Gastrocnemius medialis (tissue), 4 donors: Measurements from ENCODE around the gene CDC34. TPM values are rescaled to one million over a fixed set of nuclear protein-coding genes. Genes with fewer than 3 reads are reported as not detected.

Source experiments
- ATAC-seq, 2 donors: fragments of 150-250 bp; one replicate each; pipeline ENCODE4 v1.9.1; 2016
- DNase-seq, 2 donors: peaks; one replicate each; pipeline ENCODE4 v3.0.0-alpha.2; 2019
- H3K27ac ChIP-seq, 4 donors: fragments of 200-600 bp; sonication (generic); 1 replicate in 1 of 4; 2 replicates in 3 of 4; pipeline ENCODE4 v1.5.1; 2016 to 2018; ENCODE audit warnings: mild to moderate bottlenecking in 2 of 4, moderate library complexity in 1 of 4
- H3K27me3 ChIP-seq, 3 donors: fragments of 200-600 bp; sonication (generic) in 2 of 3; 1 replicate in 1 of 3; 2 replicates in 2 of 3; pipeline versions ENCODE4 v1.5.1 to v1.6.0; 2016 to 2019; ENCODE audit warnings: mild to moderate bottlenecking in 1 of 3, moderate library complexity in 1 of 3
- H3K36me3 ChIP-seq, 2 donors: fragments of 200-600 bp; sonication (generic) in 1 of 2; one replicate each; pipeline ENCODE4 v1.5.1; 2017 to 2018
- H3K4me1 ChIP-seq, 2 donors: fragments of 200-600 bp; sonication (generic) in 1 of 2; one replicate each; pipeline ENCODE4 v1.5.1; 2016 to 2017; ENCODE audit warnings: mild to moderate bottlenecking in 2 of 2
- H3K4me3 ChIP-seq, 4 donors: fragments of 200-600 bp; sonication (generic) in 3 of 4; 1 replicate in 1 of 4; 2 replicates in 3 of 4; pipeline ENCODE4 v1.5.1; 2016 to 2019; ENCODE audit warnings: mild to moderate bottlenecking in 2 of 4
- H3K9me3 ChIP-seq, 3 donors: fragments of 200-600 bp; sonication (generic) in 2 of 3; 1 replicate in 1 of 3; 2 replicates in 2 of 3; pipeline ENCODE4 v1.5.1; 2016 to 2019
- POLR2A ChIP-seq, 2 donors: fragments of 450-650 bp; IDR thresholded peaks; one replicate each; pipeline ENCODE4 v1.6.1; 2017; ENCODE audit warnings: antibody characterized with exemption in 2 of 2, mild to moderate bottlenecking in 2 of 2, moderate library complexity in 2 of 2
- in situ Hi-C, 4 donors: fragments of 200-750 bp; cut with MboI; loops; one replicate each; pipeline versions ENCODE4 v1.15.0 to v1.8.0; 2017; ENCODE audit warnings: low sequenced_read_pairs in 4 of 4
- intact Hi-C: fragments of 100-400 bp; cut with DNase I; formaldehyde crosslinking; loops from one replicate; pipeline ENCODE4 v1.15.1; 2023; ENCODE audit warnings: low total_unique reads
- total RNA-seq, 4 donors: library from RNA; depleted of rRNA; stranded (reverse); fragments of >200 nt; gene quantifications; one replicate each; pipeline versions ENCODE4 v1.1.0 to v1.2.3, GENCODE V29; 2016
- TF ChIP-seq, protein P1 (sequence below), 5 experiments: fragments of 450-650 bp in 3 of 5; fragments of 200-600 bp in 2 of 5; sonication (generic) in 2 of 5; IDR thresholded peaks in 4 of 5; conservative IDR thresholded peaks in 1 of 5; 1 replicate in 4 of 5; 2 replicates in 1 of 5; pipeline ENCODE4 v1.5.1; 2016 to 2019; ENCODE audit warnings: antibody characterized with exemption in 5 of 5, mild to moderate bottlenecking in 3 of 5, moderate library complexity in 3 of 5

Gene CDC34
- total RNA-seq, 4 donors from 2014 or later, result 99.0 to 174 (median 138) TPM

DNA sequence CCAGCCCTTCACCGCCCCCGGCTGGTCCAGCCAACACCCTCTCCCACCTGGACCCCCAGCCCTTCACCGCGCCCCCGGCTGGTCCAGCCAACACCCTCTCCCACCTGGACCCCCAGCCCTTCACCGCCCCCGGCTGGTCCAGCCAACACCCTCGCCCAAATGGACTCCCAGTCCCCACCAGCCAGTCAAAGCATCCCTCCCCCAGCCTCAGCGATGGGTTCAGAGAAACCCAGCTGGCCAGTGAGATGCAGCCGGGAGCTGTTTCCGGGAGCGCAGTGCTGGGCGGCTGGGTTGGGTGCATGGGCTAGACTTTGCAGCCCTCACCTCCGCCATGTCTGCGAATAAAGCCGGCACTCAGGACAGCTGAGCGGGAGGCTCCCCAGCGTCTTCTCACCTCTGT is 6.5 kb upstream of the CDC34 start:
- intact Hi-C loops, result no loop called here
- peaks cover 7 to 17% (median 14%) of the 10 kb centered on the region in 3 donors for H3K27me3 ChIP-seq
- in situ Hi-C loops, result no loop called here

DNA sequence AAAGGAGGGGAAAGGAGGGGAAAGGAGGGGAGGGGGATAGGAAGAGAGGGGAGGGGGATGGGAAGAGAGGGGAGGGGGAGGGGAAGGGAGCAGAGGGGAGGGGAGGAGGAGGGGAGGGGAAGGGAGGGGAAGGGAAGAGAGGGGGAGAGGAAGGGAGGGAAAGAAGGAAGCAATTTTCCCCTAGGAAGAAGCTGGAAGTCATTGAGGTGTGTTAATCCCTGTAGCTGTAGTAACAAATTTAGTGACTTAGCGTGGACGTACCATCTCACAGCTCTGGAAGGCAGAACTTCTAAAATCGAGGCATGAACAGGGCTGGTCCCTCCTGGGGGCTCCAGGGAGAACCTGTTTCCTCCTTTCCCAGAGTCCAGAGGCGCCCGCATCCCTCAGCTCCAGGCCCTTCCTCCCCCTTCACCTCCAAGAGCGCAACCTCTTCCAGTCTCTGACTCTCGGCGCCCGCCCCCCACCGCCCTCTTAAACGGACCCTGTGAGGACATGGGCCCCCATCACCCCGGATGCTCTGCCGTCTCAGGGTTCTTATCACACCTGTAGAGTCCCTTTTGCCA is 5.6 kb upstream of the CDC34 start:
- intact Hi-C loops (no loop called here), in situ Hi-C loops (no loop called here)
- TF ChIP-seq, protein P1, sequence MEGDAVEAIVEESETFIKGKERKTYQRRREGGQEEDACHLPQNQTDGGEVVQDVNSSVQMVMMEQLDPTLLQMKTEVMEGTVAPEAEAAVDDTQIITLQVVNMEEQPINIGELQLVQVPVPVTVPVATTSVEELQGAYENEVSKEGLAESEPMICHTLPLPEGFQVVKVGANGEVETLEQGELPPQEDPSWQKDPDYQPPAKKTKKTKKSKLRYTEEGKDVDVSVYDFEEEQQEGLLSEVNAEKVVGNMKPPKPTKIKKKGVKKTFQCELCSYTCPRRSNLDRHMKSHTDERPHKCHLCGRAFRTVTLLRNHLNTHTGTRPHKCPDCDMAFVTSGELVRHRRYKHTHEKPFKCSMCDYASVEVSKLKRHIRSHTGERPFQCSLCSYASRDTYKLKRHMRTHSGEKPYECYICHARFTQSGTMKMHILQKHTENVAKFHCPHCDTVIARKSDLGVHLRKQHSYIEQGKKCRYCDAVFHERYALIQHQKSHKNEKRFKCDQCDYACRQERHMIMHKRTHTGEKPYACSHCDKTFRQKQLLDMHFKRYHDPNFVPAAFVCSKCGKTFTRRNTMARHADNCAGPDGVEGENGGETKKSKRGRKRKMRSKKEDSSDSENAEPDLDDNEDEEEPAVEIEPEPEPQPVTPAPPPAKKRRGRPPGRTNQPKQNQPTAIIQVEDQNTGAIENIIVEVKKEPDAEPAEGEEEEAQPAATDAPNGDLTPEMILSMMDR (IDR thresholded peaks at IDR 0.05 in 4 of 5, conservative IDR thresholded peaks at IDR 0.05 in 1 of 5), result no peak
- TF ChIP-seq POLR2A (IDR thresholded peaks at IDR 0.05), result no peak
- H3K9me3 ChIP-seq, result no peaks in the 10 kb centered on the region
- peaks cover 7 to 17% (median 14%) of the 10 kb centered on the region in 3 donors for H3K27me3 ChIP-seq
- no peak overlapping the region for H3K4me3 ChIP-seq
- H3K36me3 ChIP-seq, result no peaks in the 10 kb centered on the region
- ATAC-seq (no peak), DNase-seq (no peak)
- no peak overlapping the region for H3K27ac ChIP-seq
- H3K4me1 ChIP-seq, result peaks cover 3 to 6% of the 10 kb centered on the region in 2 donors

More for the DNA sequence above, 6.5 kb upstream of the CDC34 start:
- DNase-seq (no peak), ATAC-seq (no peak)
- Histone ChIP-seq H3K9me3 (no peaks in the 10 kb centered on the region), H3K36me3 (no peaks in the 10 kb centered on the region), H3K27ac (no peak overlapping the region), H3K4me3 (no peak overlapping the region), H3K4me1 (no peaks in the 10 kb centered on the region)
- TF ChIP-seq, protein P1 (IDR thresholded peaks at IDR 0.05 in 4 of 5, conservative IDR thresholded peaks at IDR 0.05 in 1 of 5), result no peak

DNA sequence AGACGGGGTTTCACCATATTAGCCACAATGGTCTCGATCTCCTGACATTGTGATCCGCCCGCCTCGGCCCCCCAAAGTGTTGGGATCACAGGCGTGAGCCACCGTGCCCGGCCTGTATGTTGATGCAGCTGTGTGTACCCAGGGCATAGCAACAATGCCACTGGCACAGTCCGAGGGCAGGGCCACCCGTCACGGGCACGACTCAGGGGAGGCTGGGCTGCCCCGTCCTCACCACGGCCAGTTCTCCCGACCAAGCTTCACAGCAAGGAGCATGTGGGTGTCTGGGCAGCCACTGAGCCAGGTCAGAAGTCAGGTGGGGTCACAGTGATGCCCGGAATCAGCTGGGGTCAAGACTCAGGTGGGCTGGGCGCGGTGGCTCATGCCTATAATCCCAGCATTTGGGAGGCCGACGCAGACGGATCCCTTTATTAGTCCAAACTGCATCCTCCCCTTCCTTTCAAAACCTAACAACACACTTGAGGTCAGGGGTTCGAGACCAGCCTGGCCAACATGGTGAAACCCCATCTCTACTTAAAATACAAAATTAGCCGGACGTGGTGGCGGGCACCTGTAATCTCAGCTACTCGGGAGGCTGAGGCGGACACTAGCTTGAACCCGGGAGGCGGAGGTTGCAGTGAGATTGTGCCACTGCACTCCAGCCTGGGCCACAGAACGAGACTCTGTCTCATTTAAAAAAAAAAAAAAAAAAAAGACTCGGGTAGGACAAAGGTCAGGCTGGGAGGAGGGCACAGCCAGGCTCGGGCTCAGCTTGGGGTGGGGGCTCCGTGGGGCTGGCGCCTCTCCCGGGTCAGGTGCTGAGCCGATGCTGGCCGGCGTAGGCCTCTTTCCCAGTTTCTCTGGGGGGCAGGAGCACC is 1.2 kb upstream of the CDC34 start:
- peaks cover 0 to 1% of the 10 kb centered on the region in 2 donors for H3K36me3 ChIP-seq
- no peaks in the 10 kb centered on the region for H3K9me3 ChIP-seq
- intact Hi-C loops (loop anchor here (1.0 kb wide), 3 partner anchors 23 to 42 kb away; partner anchors contain the start of genes BSG and TPGS1), in situ Hi-C loops (no loop called here)
- H3K4me1 ChIP-seq, result peaks cover 28 to 29% of the 10 kb centered on the region in 2 donors
- TF ChIP-seq, protein P1 (IDR thresholded peaks at IDR 0.05 in 4 of 5, conservative IDR thresholded peaks at IDR 0.05 in 1 of 5), result no peak
- H3K27me3 ChIP-seq, result peaks cover 7 to 14% (median 14%) of the 10 kb centered on the region in 3 donors
- H3K4me3 ChIP-seq, result peak overlapping the region; percentile 53 to 100 (median 91)
- peak overlapping the region; percentile 97 to 99 (median 98) for H3K27ac ChIP-seq
- DNase-seq (no peak), ATAC-seq (no peak)

DNA sequence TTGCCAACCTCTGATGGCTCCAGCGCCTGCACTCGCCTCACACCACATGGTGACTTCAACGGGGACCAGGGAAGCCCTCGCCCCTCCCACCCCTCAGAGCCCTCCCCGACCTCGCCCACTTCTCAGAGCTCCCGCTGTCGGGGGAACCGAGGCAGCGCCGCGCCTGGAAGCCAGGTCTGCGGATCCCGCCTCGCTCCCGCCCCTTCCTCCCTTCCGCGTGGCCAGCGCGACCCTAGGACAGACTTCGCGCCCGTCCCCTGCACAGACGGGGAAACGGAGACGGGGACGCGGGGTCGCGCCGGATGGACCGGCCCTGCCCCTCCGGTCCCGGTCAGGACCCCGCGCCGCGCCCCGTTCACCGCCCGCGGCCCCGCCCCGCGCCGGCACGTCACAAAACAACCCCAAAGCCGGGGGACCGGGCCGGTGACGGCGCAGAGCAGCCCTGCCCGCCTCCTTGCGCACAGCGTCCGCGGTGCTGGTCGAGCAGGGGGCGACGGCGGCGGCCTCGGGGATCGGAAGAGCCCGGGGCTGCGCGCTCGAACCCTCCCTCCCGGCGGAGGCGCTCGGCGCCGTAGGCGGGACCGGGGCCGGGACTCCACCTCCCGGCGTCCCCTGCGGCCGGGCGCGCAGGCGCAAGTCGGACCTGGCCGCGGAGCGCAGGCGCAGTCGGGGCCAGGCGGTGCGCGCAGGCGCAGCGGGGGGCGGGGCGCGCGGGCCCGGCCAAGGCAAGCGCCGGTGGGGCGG is 379 bp upstream of the CDC34 start:
- ATAC-seq (peak; percentile 75), DNase-seq (peak; percentile 47 to 76)
- in situ Hi-C loops, result no loop called here
- intact Hi-C loops, result loop anchor here (1.0 kb wide), 3 partner anchors 24 to 42 kb away; partner anchors contain the start of genes BSG and TPGS1
- Histone ChIP-seq H3K4me3 (peak overlapping the region; percentile 53 to 100 (median 91)), H3K27me3 (peaks cover 7 to 11% (median 8%) of the 10 kb centered on the region in 3 donors), H3K9me3 (no peaks in the 10 kb centered on the region), H3K4me1 (peaks cover 31 to 32% of the 10 kb centered on the region in 2 donors), H3K36me3 (peaks cover 0 to 9% of the 10 kb centered on the region in 2 donors), H3K27ac (peak overlapping the region; percentile 97 to 99 (median 98))
- TF ChIP-seq, protein P1 (IDR thresholded peaks at IDR 0.05 in 4 of 5, conservative IDR thresholded peaks at IDR 0.05 in 1 of 5), result peak in 2 of 5 experiments; percentile 3 to 31
- TF ChIP-seq POLR2A (IDR thresholded peaks at IDR 0.05), result no peak
